HepG2 (cell line): ENCODE measurements around the gene BRCA1. TPM values are rescaled to one million over a fixed set of nuclear protein-coding genes. Genes with fewer than 3 reads are reported as not detected.

Experiments
- CHCHD3 ChIP-seq: sonication (generic); formaldehyde crosslinking; IDR thresholded peaks from 2 replicates; pipeline ENCODE4 v1.8.0; 2022; ENCODE audit warnings: mild to moderate bottlenecking, missing genetic modification reagents, moderate library complexity
- HMG20B ChIP-seq: conservative IDR thresholded peaks from 2 replicates; pipeline ENCODE4 v1.6.1; 2016; ENCODE audit warnings: missing genetic modification reagents, missing compliant biosample characterization
- HOXA3 ChIP-seq: sonication (generic); formaldehyde crosslinking; IDR thresholded peaks from 2 replicates; pipeline ENCODE4 v1.5.0; 2020; ENCODE audit warnings: missing genetic modification reagents
- KDM6A ChIP-seq: IDR thresholded peaks from 2 replicates; pipeline ENCODE4 v1.6.1; 2016; ENCODE audit warnings: low read depth
- NFYC ChIP-seq: IDR thresholded peaks from 2 replicates; pipeline ENCODE4 v1.6.1; 2016; ENCODE audit warnings: missing genetic modification reagents, missing compliant biosample characterization
- SOX5 ChIP-seq: IDR thresholded peaks from 2 replicates; pipeline ENCODE4 v1.6.1; 2016; ENCODE audit warnings: borderline replicate concordance
- TEAD2 ChIP-seq: sonication (generic); formaldehyde crosslinking; IDR thresholded peaks from 2 replicates; pipeline ENCODE4 v1.9.0; 2021; ENCODE audit warnings: missing genetic modification reagents
- ZC3H13 ChIP-seq: sonication (generic); formaldehyde crosslinking; IDR thresholded peaks from 2 replicates; pipeline ENCODE4 v1.8.1; 2023; ENCODE audit warnings: mild to moderate bottlenecking, missing genetic modification reagents, moderate library complexity
- ZNF296 ChIP-seq: sonication (generic); formaldehyde crosslinking; conservative IDR thresholded peaks from 2 replicates; pipeline ENCODE4 v1.5.0; 2020; ENCODE audit warnings: mild to moderate bottlenecking, missing genetic modification reagents
- ZNF605 ChIP-seq: sonication (generic); formaldehyde crosslinking; IDR thresholded peaks from 2 replicates; pipeline ENCODE4 v1.8.0; 2022; ENCODE audit warnings: mild to moderate bottlenecking, missing genetic modification reagents
- polyA plus RNA-seq, 8 experiments: library from polyadenylated mRNA; depleted of rRNA in 3 of 8; stranded (reverse) in 7 of 8; unstranded in 1 of 8; fragments of >200 nt; fragmentation: Illumina TruSeq in 4 of 8; extraction: Trizol in 4 of 8; gene quantifications; 2 replicates each; pipeline versions ENCODE4 v1.2.1 to v1.2.3, GENCODE V29; 2011 to 2016; ENCODE audit warnings: low read depth in 4 of 8, missing spikeins in 1 of 8, mixed read lengths in 1 of 8; ENCODE audit not compliant: insufficient read depth in 1 of 8
- total RNA-seq, 5 experiments: library from RNA; depleted of rRNA; stranded (reverse); fragments of >200 nt; fragmentation: Illumina TruSeq; extraction: Trizol; gene quantifications; 2 replicates each; pipeline ENCODE4 v1.2.3, GENCODE V29; 2016; ENCODE audit warnings: low read depth in 1 of 5
- TF ChIP-seq, protein P1 (sequence below): sonication (generic); formaldehyde crosslinking; IDR thresholded peaks from 2 replicates; pipeline ENCODE4 v1.4.0; 2020; ENCODE audit warnings: missing genetic modification reagents, borderline replicate concordance
- TF ChIP-seq, protein P2 (sequence below): sonication (generic); formaldehyde crosslinking; conservative IDR thresholded peaks from 2 replicates; pipeline ENCODE4 v1.8.0; 2022; ENCODE audit warnings: low read depth, missing genetic modification reagents
- TF ChIP-seq, protein P3 (sequence below): IDR thresholded peaks from 2 replicates; pipeline ENCODE4 v1.4.0; 2020; ENCODE audit warnings: mild to moderate bottlenecking, missing genetic modification reagents
- TF ChIP-seq, protein P4 (sequence below): sonication (generic); formaldehyde crosslinking; IDR thresholded peaks from 2 replicates; pipeline ENCODE4 v1.8.1; 2022; ENCODE audit warnings: low read depth, mild to moderate bottlenecking, missing genetic modification reagents

The BRCA1 gene
- total and polyA plus RNA-seq, 2 of the 13 experiments (the other 11 are each of a cell fraction or from before 2014, with no cell fraction given), result 13.3 to 37.5 TPM

DNA sequence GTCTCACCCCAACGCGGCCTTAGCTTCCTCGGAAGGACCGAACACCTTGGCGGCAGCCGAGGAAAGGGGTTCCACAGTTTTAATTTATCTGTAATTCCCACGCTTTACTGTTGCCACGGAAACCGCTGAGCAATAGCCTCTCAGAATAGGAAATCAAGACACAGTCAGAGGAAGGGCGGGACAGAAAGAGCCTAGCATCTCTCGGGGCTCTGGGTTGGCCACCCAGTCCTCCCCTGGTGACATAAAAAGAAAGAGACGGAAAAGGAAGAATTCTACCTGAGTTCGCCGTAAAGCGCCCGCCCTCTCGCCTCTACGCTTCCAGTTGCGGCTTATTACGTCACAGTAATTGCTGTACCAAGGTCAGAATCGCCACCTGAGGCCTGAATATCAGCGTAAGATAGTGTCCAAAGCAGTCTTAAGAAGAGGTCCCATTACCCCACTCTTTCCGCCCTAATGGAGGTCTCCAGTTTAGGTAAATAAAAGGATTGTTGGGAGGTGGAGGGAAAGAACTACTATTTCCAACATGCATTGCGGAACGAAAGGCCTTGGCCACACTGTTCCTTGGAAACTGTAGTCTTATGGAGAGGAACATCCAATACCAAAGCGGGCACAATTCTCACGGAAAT is 45.1 kb upstream of the BRCA1 start (continued):
- TF ChIP-seq, protein P1, sequence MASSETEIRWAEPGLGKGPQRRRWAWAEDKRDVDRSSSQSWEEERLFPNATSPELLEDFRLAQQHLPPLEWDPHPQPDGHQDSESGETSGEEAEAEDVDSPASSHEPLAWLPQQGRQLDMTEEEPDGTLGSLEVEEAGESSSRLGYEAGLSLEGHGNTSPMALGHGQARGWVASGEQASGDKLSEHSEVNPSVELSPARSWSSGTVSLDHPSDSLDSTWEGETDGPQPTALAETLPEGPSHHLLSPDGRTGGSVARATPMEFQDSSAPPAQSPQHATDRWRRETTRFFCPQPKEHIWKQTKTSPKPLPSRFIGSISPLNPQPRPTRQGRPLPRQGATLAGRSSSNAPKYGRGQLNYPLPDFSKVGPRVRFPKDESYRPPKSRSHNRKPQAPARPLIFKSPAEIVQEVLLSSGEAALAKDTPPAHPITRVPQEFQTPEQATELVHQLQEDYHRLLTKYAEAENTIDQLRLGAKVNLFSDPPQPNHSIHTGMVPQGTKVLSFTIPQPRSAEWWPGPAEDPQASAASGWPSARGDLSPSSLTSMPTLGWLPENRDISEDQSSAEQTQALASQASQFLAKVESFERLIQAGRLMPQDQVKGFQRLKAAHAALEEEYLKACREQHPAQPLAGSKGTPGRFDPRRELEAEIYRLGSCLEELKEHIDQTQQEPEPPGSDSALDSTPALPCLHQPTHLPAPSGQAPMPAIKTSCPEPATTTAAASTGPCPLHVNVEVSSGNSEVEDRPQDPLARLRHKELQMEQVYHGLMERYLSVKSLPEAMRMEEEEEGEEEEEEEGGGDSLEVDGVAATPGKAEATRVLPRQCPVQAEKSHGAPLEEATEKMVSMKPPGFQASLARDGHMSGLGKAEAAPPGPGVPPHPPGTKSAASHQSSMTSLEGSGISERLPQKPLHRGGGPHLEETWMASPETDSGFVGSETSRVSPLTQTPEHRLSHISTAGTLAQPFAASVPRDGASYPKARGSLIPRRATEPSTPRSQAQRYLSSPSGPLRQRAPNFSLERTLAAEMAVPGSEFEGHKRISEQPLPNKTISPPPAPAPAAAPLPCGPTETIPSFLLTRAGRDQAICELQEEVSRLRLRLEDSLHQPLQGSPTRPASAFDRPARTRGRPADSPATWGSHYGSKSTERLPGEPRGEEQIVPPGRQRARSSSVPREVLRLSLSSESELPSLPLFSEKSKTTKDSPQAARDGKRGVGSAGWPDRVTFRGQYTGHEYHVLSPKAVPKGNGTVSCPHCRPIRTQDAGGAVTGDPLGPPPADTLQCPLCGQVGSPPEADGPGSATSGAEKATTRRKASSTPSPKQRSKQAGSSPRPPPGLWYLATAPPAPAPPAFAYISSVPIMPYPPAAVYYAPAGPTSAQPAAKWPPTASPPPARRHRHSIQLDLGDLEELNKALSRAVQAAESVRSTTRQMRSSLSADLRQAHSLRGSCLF (CRISPR knock-in tag), result no peak
- TF ChIP-seq ZNF605 (CRISPR knock-in tag), result no peak
- TF ChIP-seq TEAD2, result 0 out of 2 replicates have a peak, but pooled peaks have one; percentile 56
- TF ChIP-seq ZC3H13 (CRISPR knock-in tag), result peak; percentile 9; the same call in 1 of the 2 replicates
- peak; percentile 87 for TF ChIP-seq NFYC (CRISPR knock-in tag)
- TF ChIP-seq HOXA3 (CRISPR knock-in tag), result peak; percentile 98
- TF ChIP-seq CHCHD3 (CRISPR knock-in tag), result no peak
- TF ChIP-seq HMG20B (CRISPR knock-in tag), result peak; percentile 69; the same call in 1 of the 2 replicates
- TF ChIP-seq, protein P2, sequence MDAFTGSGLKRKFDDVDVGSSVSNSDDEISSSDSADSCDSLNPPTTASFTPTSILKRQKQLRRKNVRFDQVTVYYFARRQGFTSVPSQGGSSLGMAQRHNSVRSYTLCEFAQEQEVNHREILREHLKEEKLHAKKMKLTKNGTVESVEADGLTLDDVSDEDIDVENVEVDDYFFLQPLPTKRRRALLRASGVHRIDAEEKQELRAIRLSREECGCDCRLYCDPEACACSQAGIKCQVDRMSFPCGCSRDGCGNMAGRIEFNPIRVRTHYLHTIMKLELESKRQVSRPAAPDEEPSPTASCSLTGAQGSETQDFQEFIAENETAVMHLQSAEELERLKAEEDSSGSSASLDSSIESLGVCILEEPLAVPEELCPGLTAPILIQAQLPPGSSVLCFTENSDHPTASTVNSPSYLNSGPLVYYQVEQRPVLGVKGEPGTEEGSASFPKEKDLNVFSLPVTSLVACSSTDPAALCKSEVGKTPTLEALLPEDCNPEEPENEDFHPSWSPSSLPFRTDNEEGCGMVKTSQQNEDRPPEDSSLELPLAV, result no peak
- TF ChIP-seq, protein P3, sequence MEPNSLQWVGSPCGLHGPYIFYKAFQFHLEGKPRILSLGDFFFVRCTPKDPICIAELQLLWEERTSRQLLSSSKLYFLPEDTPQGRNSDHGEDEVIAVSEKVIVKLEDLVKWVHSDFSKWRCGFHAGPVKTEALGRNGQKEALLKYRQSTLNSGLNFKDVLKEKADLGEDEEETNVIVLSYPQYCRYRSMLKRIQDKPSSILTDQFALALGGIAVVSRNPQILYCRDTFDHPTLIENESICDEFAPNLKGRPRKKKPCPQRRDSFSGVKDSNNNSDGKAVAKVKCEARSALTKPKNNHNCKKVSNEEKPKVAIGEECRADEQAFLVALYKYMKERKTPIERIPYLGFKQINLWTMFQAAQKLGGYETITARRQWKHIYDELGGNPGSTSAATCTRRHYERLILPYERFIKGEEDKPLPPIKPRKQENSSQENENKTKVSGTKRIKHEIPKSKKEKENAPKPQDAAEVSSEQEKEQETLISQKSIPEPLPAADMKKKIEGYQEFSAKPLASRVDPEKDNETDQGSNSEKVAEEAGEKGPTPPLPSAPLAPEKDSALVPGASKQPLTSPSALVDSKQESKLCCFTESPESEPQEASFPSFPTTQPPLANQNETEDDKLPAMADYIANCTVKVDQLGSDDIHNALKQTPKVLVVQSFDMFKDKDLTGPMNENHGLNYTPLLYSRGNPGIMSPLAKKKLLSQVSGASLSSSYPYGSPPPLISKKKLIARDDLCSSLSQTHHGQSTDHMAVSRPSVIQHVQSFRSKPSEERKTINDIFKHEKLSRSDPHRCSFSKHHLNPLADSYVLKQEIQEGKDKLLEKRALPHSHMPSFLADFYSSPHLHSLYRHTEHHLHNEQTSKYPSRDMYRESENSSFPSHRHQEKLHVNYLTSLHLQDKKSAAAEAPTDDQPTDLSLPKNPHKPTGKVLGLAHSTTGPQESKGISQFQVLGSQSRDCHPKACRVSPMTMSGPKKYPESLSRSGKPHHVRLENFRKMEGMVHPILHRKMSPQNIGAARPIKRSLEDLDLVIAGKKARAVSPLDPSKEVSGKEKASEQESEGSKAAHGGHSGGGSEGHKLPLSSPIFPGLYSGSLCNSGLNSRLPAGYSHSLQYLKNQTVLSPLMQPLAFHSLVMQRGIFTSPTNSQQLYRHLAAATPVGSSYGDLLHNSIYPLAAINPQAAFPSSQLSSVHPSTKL (CRISPR knock-in tag), result peak; percentile 6; the same call in 1 of the 2 replicates
- TF ChIP-seq SOX5 (CRISPR knock-in tag), result no peak
- no peak for TF ChIP-seq KDM6A (CRISPR knock-in tag)
- TF ChIP-seq, protein P4, sequence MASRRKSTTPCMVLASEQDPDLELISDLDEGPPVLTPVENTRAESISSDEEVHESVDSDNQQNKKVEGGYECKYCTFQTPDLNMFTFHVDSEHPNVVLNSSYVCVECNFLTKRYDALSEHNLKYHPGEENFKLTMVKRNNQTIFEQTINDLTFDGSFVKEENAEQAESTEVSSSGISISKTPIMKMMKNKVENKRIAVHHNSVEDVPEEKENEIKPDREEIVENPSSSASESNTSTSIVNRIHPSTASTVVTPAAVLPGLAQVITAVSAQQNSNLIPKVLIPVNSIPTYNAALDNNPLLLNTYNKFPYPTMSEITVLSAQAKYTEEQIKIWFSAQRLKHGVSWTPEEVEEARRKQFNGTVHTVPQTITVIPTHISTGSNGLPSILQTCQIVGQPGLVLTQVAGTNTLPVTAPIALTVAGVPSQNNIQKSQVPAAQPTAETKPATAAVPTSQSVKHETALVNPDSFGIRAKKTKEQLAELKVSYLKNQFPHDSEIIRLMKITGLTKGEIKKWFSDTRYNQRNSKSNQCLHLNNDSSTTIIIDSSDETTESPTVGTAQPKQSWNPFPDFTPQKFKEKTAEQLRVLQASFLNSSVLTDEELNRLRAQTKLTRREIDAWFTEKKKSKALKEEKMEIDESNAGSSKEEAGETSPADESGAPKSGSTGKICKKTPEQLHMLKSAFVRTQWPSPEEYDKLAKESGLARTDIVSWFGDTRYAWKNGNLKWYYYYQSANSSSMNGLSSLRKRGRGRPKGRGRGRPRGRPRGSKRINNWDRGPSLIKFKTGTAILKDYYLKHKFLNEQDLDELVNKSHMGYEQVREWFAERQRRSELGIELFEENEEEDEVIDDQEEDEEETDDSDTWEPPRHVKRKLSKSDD (CRISPR knock-in tag), result peak; percentile 87
- TF ChIP-seq ZNF296 (CRISPR knock-in tag), result 0 out of 2 replicates have a peak, but pooled peaks have one; percentile 16
